OCI-LY3 (cell line): Measurements from ENCODE around the gene OR2H1.

Source experiments
- H2AFZ ChIP-seq: fragments of 200-600, 300-600 bp; shearing (Covaris generic); 2 replicates; pipeline ENCODE4 v1.6.0; 2014; ENCODE audit warnings: antibody characterized with exemption, low read depth, low read length
- H3K27ac ChIP-seq: fragments of 200-600, 300-600 bp; sonication (generic); 2 replicates; pipeline ENCODE4 v1.5.1; 2014; ENCODE audit warnings: mild to moderate bottlenecking, low read length, moderate library complexity, mixed read lengths
- H3K27me3 ChIP-seq: fragments of 200-600, 300-600 bp; sonication (generic); 2 replicates; pipeline ENCODE4 v1.6.1; 2014; ENCODE audit warnings: low read depth, low read length, mixed read lengths
- H3K36me3 ChIP-seq: fragments of 200-600, 300-600 bp; sonication (generic); replicated peaks from 2 replicates; pipeline ENCODE3; 2014; ENCODE audit warnings: low read depth, low read length, mixed read lengths
- H3K4me1 ChIP-seq: fragments of 300-600, 200-600 bp; sonication (generic); 2 replicates; pipeline ENCODE4 v1.6.1; 2014; ENCODE audit warnings: low read length, mixed read lengths
- H3K4me2 ChIP-seq: fragments of 200-600, 300-600 bp; sonication (generic); 2 replicates; pipeline ENCODE4 v1.6.1; 2014; ENCODE audit warnings: low read length, mixed read lengths
- H3K4me3 ChIP-seq: fragments of 300-600, 200-600 bp; sonication (generic); 2 replicates; pipeline ENCODE4 v1.5.1; 2014; ENCODE audit warnings: antibody characterized with exemption, mild to moderate bottlenecking, low read length, moderate library complexity
- H3K79me2 ChIP-seq: fragments of 300-600, 200-600 bp; shearing (Covaris generic); 2 replicates; pipeline ENCODE4 v1.6.1; 2014; ENCODE audit warnings: mild to moderate bottlenecking, low read length, mixed read lengths
- H3K9ac ChIP-seq: fragments of 300-600, 200-600 bp; shearing (Covaris generic); 2 replicates; pipeline ENCODE4 v1.6.0; 2014; ENCODE audit warnings: mild to moderate bottlenecking, low read length, moderate library complexity
- H3K9me3 ChIP-seq: fragments of 200-600, 300-600 bp; shearing (Covaris generic); 2 replicates; pipeline ENCODE4 v1.6.1; 2014; ENCODE audit warnings: low read length, mixed read lengths; ENCODE audit not compliant: insufficient read depth
- H4K20me1 ChIP-seq: fragments of 200-600, 300-600 bp; sonication (generic); 2 replicates; pipeline ENCODE4 v1.6.1; 2016; ENCODE audit warnings: low read length, mixed read lengths; ENCODE audit not compliant: insufficient read depth
- CTCF ChIP-seq: fragments of 200-600, 300-600 bp; sonication (generic); IDR thresholded peaks from 2 replicates; pipeline ENCODE4 v1.5.1; 2014; ENCODE audit warnings: antibody characterized with exemption, low read length, low read depth
- EZH2phosphoT487 ChIP-seq: fragments of 200-600 bp; shearing (Covaris generic); IDR thresholded peaks from 2 replicates; pipeline ENCODE4 v1.6.1; 2018; ENCODE audit warnings: antibody characterized with exemption, mixed run types, low read depth

The OR2H1 gene

DNA sequence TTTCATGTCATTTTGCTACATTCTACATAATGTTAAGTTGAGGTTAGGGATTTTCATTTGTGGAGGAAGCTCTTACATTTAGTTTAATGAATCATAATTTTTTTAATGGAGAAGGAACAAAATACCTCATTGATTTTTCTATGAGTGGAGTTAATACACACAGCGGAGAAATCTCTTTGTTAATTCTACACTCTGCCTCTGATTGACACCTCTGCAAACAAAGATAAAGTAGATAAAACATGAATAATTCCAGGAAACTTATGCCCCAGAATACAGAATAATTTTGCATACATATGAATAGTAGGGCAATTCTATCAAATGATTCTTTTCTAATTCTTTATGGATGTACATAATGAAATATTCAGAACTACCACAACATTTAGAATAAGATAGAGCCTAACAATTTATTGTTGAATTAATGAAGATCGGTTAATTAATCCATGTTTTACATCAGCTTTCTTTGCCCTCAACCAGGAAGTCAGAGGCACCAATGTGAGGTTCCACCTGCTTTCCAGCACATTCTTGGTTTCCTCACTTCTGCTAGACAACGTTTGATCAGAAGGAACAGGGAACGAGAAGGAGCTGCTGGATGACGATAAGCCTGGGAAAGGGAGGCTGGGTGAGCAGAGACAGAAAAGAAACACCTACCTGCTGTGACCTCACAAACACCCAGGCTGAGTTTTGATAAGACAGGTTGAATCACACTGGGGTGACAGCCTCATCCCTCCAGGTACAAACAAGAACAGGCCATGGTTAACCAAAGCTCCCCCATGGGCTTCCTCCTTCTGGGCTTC is 4.3 kb downstream of the OR2H1 start:
- Histone ChIP-seq H4K20me1 (no peaks in the 10 kb centered on the region), H3K4me1 (peaks cover 7% of the 10 kb centered on the region; the same call in 1 of the 2 replicates), H2AFZ (no peak overlapping the region), H3K27ac (no peak overlapping the region), H3K4me2 (no peak overlapping the region), H3K4me3 (no peak overlapping the region), H3K36me3 (no peaks in the 10 kb centered on the region), H3K9ac (no peak overlapping the region), H3K79me2 (no peaks in the 10 kb centered on the region), H3K27me3 (no peaks in the 10 kb centered on the region), H3K9me3 (no peaks in the 10 kb centered on the region)
- TF ChIP-seq CTCF: no peak

GRCh38 chr6:29462022-29462421 is 5.1 kb downstream of the OR2H1 start:
- no peaks in the 10 kb centered on the region for H3K79me2 ChIP-seq
- no peaks in the 10 kb centered on the region for H3K27me3 ChIP-seq
- H3K9ac ChIP-seq: no peak overlapping the region
- peaks cover 7% of the 10 kb centered on the region; the same call in 1 of the 2 replicates for H3K4me1 ChIP-seq
- H3K9me3 ChIP-seq: no peaks in the 10 kb centered on the region
- H3K4me2 ChIP-seq: no peak overlapping the region
- H2AFZ ChIP-seq: no peak overlapping the region
- H3K4me3 ChIP-seq: no peak overlapping the region
- H4K20me1 ChIP-seq: no peaks in the 10 kb centered on the region
- H3K27ac ChIP-seq: no peak overlapping the region
- no peak for TF ChIP-seq CTCF
- TF ChIP-seq EZH2phosphoT487: no peak
- H3K36me3 ChIP-seq: no peaks in the 10 kb centered on the region

DNA sequence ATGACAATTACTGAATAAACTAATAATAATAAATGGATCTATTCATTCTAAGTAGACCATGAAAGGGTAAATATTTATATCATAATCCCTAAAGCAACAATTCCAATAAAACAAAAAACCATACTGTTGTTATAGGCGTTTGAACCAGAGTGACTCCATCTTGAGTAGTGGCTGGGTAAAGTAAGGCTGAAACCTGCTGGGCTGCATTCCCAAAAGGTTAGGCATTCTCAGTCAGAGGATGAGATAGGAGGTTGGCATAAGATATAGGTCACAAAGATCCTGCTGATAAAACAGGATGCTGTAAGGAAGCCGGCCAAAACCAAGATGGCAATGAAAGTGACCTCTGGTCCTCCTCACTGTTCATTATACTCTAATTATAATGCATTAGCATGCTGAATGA is 8.3 kb downstream of the OR2H1 start:
- H3K4me3 ChIP-seq: no peak overlapping the region
- no peaks in the 10 kb centered on the region for H3K36me3 ChIP-seq
- H3K9ac ChIP-seq: no peak overlapping the region
- H4K20me1 ChIP-seq: no peaks in the 10 kb centered on the region
- TF ChIP-seq CTCF (no peak), EZH2phosphoT487 (no peak)
- peaks cover 7% of the 10 kb centered on the region; the same call in 1 of the 2 replicates for H3K4me1 ChIP-seq
- H3K27ac ChIP-seq: no peak overlapping the region
- H3K9me3 ChIP-seq: no peaks in the 10 kb centered on the region
- H3K27me3 ChIP-seq: no peaks in the 10 kb centered on the region
- no peak overlapping the region for H3K4me2 ChIP-seq
- no peak overlapping the region for H2AFZ ChIP-seq
- H3K79me2 ChIP-seq: no peaks in the 10 kb centered on the region

- H3K9ac ChIP-seq: no peak overlapping the region
- peaks cover 7% of the 10 kb centered on the region; the same call in 1 of the 2 replicates for H3K4me1 ChIP-seq
- H2AFZ ChIP-seq: no peak overlapping the region
Observed at GRCh38 chr6:29465801-29466200, 8.8 kb downstream of the OR2H1 start.

More at GRCh38 chr6:29465801-29466200, 8.8 kb downstream of the OR2H1 start:
- Histone ChIP-seq H3K4me2 (no peak overlapping the region), H3K27ac (no peak overlapping the region), H4K20me1 (no peaks in the 10 kb centered on the region), H3K4me3 (no peak overlapping the region), H3K36me3 (no peaks in the 10 kb centered on the region), H3K79me2 (no peaks in the 10 kb centered on the region), H3K9me3 (no peaks in the 10 kb centered on the region), H3K27me3 (no peaks in the 10 kb centered on the region)
- TF ChIP-seq EZH2phosphoT487: no peak
- no peak for TF ChIP-seq CTCF
